Activated CD8-positive, alpha-beta memory T cell treated with anti-CD3 and anti-CD28 coated beads, Interleukin-2, amount 50 U/mL, for 1 hour (primary cell): ENCODE data around the gene TREH.

Experiments used
- DNase-seq: peaks from one replicate; pipeline ENCODE4 v3.0.0-alpha.2; 2020; ENCODE audit errors: extremely low read depth

Gene TREH

GRCh38 chr11:118648291-118648690, 31.2 kb downstream of the TREH start:
- no peak for DNase-seq

GRCh38 chr11:118646393-118646792, 33.1 kb downstream of the TREH start:
- no peak for DNase-seq

DNA sequence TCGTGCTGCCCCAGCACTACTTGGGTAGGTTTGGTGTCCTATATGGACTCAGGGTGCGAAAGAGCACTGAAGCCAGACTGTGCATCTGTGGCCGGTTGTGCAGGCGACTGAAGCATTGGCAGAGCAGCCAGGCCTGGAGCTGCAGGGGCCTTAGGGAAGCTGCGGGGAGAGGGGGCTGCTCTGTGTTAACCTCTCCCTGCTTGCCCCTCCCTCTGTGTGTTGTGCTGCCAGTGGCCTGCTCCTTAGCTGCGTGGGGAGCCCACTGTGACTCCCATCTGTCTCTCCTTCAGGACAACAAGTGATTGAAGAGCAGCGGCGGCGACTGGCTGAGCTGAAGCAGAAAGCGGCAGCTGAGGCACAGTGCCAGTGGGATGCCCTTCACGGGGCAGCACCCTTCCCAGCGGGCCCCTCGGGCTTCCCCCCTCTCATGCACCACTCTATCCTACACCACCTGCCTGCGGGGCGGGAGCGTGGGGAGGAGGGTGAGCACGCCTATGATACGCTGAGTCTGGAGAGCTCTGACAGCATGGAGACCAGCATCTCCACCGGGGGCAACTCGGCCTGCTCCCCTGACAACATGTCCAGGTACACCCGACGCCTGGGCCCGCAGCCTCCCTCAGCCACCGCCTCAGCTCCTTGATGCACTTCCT, 34.3 kb downstream of the TREH start:
- no peak for DNase-seq

DNA sequence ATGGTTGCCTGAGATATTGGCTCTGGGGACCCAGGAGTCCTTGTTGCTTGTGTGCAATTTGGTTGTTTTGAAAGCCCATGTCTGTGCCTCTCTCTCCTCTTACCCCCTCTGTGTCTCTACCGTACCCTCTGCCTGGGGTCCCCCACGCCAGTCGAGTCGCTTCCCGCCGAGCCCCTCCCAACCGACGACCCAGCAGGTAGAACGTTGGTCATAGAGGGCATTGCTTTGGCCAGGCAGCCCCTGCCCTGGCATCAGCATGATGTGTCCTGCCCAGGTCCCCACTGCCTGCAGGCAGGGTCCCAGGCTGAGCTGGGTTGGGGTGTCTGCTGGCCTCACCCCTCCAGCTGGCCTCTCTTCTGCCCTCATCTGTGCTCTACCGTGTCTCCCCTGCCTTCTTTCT, 35.0 kb downstream of the TREH start:
- DNase-seq = no peak

GRCh38 chr11:118643995-118644345, 35.5 kb downstream of the TREH start:
- no peak for DNase-seq

GRCh38 chr11:118643142-118643994, 36.1 kb downstream of the TREH start:
- no peak for DNase-seq

- DNase-seq = no peak
Measured at GRCh38 chr11:118641397-118642019, 37.9 kb downstream of the TREH start.

DNA sequence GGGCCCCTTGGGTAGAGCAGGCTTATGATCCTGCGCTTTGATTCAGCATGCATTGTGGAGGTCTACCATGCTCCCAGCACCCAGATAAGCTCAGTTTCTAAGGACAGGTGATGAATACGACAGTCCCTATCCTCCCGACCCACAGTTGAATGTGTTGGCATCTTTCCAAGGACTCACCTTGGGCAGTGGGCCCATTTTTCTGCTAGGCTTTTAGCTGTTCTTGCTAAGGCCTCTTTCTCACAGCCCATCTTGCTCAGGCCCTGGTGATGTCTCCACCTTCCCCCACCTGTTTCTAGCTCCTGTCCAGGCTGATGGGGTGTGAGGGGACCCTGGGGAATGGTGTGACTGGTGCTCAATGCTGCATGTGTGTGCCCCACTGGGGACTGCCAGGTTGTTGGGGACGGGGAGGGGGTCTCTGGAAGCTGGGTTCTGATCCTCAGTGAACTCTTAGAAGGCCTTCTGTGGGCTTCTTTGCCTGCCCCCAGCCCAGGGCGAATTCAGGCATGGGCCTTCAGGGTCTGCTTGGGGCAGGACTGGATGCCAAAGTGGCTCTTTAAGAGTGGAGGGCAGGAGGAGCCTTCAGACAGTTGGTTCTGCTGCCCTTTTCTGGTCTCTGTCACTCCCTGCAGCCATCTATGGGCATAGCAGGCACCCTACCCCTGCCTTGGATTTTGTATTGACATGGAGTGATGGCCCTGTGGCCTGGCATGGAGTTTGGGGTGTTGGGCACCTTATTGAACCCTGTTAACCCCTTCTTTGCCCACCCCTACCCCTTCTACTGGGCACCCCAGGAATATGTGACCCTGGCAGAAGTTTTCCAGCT, 38.9 kb downstream of the TREH start:
- DNase-seq = no peak

DNA sequence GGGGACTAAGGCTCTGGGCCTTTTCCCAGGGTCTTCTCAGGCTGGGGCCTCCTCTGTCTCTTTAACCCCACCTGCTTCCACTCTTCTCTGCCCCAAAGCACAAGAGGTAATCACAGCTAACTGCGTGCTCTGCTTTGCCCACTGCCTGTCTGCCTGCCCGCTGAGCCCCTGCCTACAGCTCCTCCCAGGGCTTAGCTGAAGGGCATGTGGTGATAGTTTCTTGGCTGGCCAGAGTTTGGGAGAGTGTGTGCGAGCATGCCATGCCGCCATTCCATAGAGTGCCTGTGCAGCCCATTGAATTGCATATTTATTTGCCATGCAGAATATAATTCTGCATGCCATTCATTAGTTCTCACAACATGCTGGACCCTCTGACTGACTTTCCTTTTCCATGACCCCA, 39.6 kb downstream of the TREH start:
- no peak for DNase-seq

GRCh38 chr11:118638726-118639125, 40.7 kb downstream of the TREH start:
- no peak for DNase-seq

- no peak for DNase-seq
Measured at GRCh38 chr11:118636569-118637290, 42.7 kb downstream of the TREH start.

GRCh38 chr11:118635642-118636041, 43.8 kb downstream of the TREH start:
- no peak for DNase-seq

GRCh38 chr11:118635237-118635591, 44.2 kb downstream of the TREH start:
- DNase-seq = no peak

GRCh38 chr11:118634431-118635236, 44.8 kb downstream of the TREH start:
- no peak for DNase-seq

- DNase-seq = no peak
Measured at GRCh38 chr11:118633979-118634378, 45.5 kb downstream of the TREH start.

GRCh38 chr11:118633319-118633690, 46.1 kb downstream of the TREH start:
- DNase-seq = no peak

DNA sequence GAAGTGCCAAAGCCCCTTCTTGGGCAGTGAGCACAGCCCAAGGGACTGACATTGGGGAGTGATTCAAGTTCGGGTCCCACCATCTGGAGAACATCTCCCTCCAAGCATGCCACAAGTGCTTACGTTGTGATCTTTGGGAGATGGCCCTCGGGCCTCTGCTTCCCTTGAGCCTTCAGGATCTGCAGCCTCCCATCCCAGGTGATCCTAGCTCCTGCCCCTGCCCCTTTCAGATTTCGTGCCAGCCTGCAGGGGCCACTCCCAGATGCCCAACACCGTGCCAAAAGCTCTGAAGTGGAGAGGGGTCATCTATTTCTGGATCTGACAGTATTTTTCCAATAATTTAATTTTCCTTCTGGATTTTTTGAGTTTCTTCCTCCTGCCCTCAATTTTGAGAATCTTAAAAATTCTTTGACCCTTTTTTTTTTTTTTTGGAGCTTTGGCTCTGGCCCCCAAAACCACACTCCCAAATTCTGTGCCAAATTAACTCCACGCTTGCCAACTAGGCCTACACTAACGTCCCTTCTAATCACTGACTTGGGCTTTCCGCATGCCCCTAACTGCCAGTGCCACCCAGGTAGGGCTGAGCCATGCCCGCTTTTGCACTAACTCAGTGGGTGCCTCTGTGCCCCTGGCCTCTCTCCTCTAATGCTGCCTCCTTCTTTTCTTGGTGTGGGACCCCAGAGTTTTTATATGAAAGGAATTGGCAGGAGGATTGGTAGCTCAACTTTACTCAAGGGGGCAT, 46.7 kb downstream of the TREH start:
- DNase-seq = no peak

GRCh38 chr11:118631142-118631909, 48.1 kb downstream of the TREH start:
- no peak for DNase-seq
